Testis (tissue), 2 donors: ENCODE results near the gene KCNJ15.

Experiments used
- CTCF ChIP-seq, 3 experiments: fragments of 450-650 bp in 2 of 3; fragments of 200-600 bp in 1 of 3; sonication (generic) in 1 of 3; IDR thresholded peaks; one replicate each; pipeline ENCODE4 v1.5.1; 2016 to 2019; ENCODE audit warnings: antibody characterized with exemption in 3 of 3, mild to moderate bottlenecking in 2 of 3, moderate library complexity in 1 of 3
- POLR2A ChIP-seq: fragments of 450-650 bp; IDR thresholded peaks from one replicate; pipeline ENCODE4 v1.6.1; 2017; ENCODE audit warnings: antibody characterized with exemption, mild to moderate bottlenecking, moderate library complexity

GRCh38 chr21:38287476-38287875 lies 30.7 kb downstream of the KCNJ15 start:
- TF ChIP-seq CTCF (IDR thresholded peaks at IDR 0.05) (no peak), POLR2A (no peak)
